ENCODE data around the gene EEIG2.

EEIG2 gene

DNA sequence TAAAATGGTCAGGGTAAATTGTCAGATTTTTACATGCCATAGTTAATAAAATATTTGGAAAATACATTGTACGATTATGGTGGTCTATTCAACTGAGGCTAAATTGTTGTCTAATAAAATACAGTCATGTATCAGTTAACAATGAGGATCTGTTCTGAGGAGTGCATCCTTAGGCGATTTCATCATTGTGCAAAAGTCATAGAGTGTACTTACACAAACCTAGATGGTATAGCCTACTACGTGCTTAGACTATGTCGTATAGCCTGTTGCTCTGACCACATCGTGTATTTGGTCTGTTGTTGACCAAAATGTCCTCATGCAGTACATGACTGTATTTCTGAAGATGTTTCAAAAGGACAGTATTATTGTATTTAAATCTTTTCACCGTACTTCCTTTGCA is 5.2 kb downstream of the EEIG2 start:
- DNase-seq (no peak), ATAC-seq (ENCODE audit: insufficient read depth, low read depth) (no peak)
- Histone ChIP-seq H2AFZ (ENCODE audit: low read depth, low read length) (no peak overlapping the region), H3K4me1 (ENCODE audit: insufficient read depth, low read length) (peaks cover 31% of the 10 kb centered on the region), H3K79me2 (ENCODE audit: insufficient read depth, low read length) (peaks cover 60% of the 10 kb centered on the region), H3K4me3 (ENCODE audit: low read depth in 1 of 2, low read length in 2 of 2) (no peak overlapping the region), H3K9ac (ENCODE audit: low read depth, low read length) (no peak overlapping the region), H3K36me3 (ENCODE audit: insufficient read depth, low read length) (no peaks in the 10 kb centered on the region), H3K9me3 (ENCODE audit: insufficient read depth, low read length, severe bottlenecking) (no peaks in the 10 kb centered on the region), H3K27me3 (ENCODE audit: insufficient read depth, low read length, poor library complexity) (no peaks in the 10 kb centered on the region), H3K4me2 (ENCODE audit: insufficient read depth, low read length) (no peak overlapping the region), H3K27ac (ENCODE audit: low read length) (no peak overlapping the region), H4K20me1 (ENCODE audit: insufficient read depth, low read length) (peaks cover 8% of the 10 kb centered on the region; the same call in 1 of the 2 replicates)
- TF ChIP-seq, protein P1, sequence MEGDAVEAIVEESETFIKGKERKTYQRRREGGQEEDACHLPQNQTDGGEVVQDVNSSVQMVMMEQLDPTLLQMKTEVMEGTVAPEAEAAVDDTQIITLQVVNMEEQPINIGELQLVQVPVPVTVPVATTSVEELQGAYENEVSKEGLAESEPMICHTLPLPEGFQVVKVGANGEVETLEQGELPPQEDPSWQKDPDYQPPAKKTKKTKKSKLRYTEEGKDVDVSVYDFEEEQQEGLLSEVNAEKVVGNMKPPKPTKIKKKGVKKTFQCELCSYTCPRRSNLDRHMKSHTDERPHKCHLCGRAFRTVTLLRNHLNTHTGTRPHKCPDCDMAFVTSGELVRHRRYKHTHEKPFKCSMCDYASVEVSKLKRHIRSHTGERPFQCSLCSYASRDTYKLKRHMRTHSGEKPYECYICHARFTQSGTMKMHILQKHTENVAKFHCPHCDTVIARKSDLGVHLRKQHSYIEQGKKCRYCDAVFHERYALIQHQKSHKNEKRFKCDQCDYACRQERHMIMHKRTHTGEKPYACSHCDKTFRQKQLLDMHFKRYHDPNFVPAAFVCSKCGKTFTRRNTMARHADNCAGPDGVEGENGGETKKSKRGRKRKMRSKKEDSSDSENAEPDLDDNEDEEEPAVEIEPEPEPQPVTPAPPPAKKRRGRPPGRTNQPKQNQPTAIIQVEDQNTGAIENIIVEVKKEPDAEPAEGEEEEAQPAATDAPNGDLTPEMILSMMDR (IDR thresholded peaks at IDR 0.05; ENCODE audit: borderline replicate concordance, extremely low read depth, low read length, poor library complexity, severe bottlenecking), result no peak
- TF ChIP-seq EZH2 (IDR thresholded peaks at IDR 0.05; ENCODE audit: borderline replicate concordance, low read depth, low read length, severe bottlenecking), result no peak

DNA sequence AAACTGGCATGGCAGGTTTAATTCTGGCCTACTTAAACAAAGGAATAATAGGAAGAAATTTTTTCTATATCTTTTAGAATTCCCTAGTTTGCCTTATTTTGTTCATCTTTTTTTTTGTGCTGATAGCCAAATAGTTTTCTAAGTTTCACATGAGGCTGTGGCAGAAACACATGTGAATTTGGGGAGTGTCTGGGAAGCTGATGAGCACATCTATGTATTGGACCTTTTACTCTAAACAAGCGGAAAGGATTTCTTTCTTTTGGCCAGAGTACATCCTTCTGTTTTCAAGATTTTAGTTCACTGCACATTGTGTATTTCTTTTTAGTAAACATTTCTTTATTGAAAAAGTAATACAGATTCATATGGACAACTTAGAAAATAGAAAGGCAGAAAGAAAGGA is 5.6 kb downstream of the EEIG2 start:
- TF ChIP-seq, protein P1 (IDR thresholded peaks at IDR 0.05; ENCODE audit: borderline replicate concordance, extremely low read depth, low read length, poor library complexity, severe bottlenecking), result no peak
- TF ChIP-seq EZH2 (IDR thresholded peaks at IDR 0.05; ENCODE audit: borderline replicate concordance, low read depth, low read length, severe bottlenecking), result no peak
- H4K20me1 ChIP-seq (ENCODE audit: insufficient read depth, low read length), result peaks cover 11% of the 10 kb centered on the region
- no peak overlapping the region for H2AFZ ChIP-seq (ENCODE audit: low read depth, low read length)
- H3K27me3 ChIP-seq (ENCODE audit: insufficient read depth, low read length, poor library complexity), result no peaks in the 10 kb centered on the region
- H3K36me3 ChIP-seq (ENCODE audit: insufficient read depth, low read length), result no peaks in the 10 kb centered on the region
- no peak for DNase-seq
- H3K4me1 ChIP-seq (ENCODE audit: insufficient read depth, low read length), result peaks cover 34% of the 10 kb centered on the region
- H3K9me3 ChIP-seq (ENCODE audit: insufficient read depth, low read length, severe bottlenecking), result no peaks in the 10 kb centered on the region
- no peak overlapping the region for H3K27ac ChIP-seq (ENCODE audit: low read length)
- peaks cover 57% of the 10 kb centered on the region for H3K79me2 ChIP-seq (ENCODE audit: insufficient read depth, low read length)
- no peak overlapping the region for H3K9ac ChIP-seq (ENCODE audit: low read depth, low read length)
- no peak overlapping the region for H3K4me3 ChIP-seq (ENCODE audit: low read depth in 1 of 2, low read length in 2 of 2)
- no peak overlapping the region for H3K4me2 ChIP-seq (ENCODE audit: insufficient read depth, low read length)
- no peak for ATAC-seq (ENCODE audit: insufficient read depth, low read depth)

DNA sequence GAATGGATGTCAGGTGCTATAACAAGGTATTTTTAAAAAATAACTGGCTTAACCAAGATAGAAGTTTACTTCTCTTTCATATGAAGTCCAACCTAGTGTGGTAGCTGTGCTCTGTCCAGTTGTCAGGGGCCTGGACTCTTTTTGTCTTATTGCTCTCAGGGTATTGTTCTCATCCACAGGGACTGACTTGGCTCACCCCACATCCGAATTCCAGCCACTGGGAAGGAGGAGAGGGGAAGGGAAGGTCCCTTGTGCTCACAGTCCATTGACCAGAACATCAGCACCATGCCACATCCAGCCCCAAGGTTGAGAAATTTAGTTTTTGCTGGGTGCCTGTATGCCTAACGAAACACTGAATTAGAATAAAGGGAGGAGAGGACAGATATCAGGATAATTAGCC is 8.7 kb downstream of the EEIG2 start:
- H3K4me1 ChIP-seq (ENCODE audit: insufficient read depth, low read length), result peaks cover 13% of the 10 kb centered on the region
- H3K9me3 ChIP-seq (ENCODE audit: insufficient read depth, low read length, severe bottlenecking), result no peaks in the 10 kb centered on the region
- H3K79me2 ChIP-seq (ENCODE audit: insufficient read depth, low read length), result peaks cover 37% of the 10 kb centered on the region
- H3K4me3 ChIP-seq (ENCODE audit: low read depth in 1 of 2, low read length in 2 of 2), result no peak overlapping the region
- H3K27me3 ChIP-seq (ENCODE audit: insufficient read depth, low read length, poor library complexity), result no peaks in the 10 kb centered on the region
- TF ChIP-seq EZH2 (IDR thresholded peaks at IDR 0.05; ENCODE audit: borderline replicate concordance, low read depth, low read length, severe bottlenecking), result no peak
- TF ChIP-seq, protein P1 (IDR thresholded peaks at IDR 0.05; ENCODE audit: borderline replicate concordance, extremely low read depth, low read length, poor library complexity, severe bottlenecking), result no peak
- H2AFZ ChIP-seq (ENCODE audit: low read depth, low read length), result no peak overlapping the region
- DNase-seq (no peak), ATAC-seq (ENCODE audit: insufficient read depth, low read depth) (no peak)
- H3K9ac ChIP-seq (ENCODE audit: low read depth, low read length), result no peak overlapping the region
- no peak overlapping the region for H3K4me2 ChIP-seq (ENCODE audit: insufficient read depth, low read length)
- peaks cover 13% of the 10 kb centered on the region for H4K20me1 ChIP-seq (ENCODE audit: insufficient read depth, low read length)
- no peak overlapping the region for H3K27ac ChIP-seq (ENCODE audit: low read length)
- no peaks in the 10 kb centered on the region for H3K36me3 ChIP-seq (ENCODE audit: insufficient read depth, low read length)

Data from DND-41 (cell line).